NCI-H2227 (cell line): ENCODE measurements around the gene GRXCR2.
"Not testable (repeated sequence)": the region's sequence is repeated elsewhere in the genome, so short reads cannot be mapped to it uniquely, and the experiment has no call there.

Experiments used
- DNase-seq: peaks from one replicate; lab custom pipeline; 2025; ENCODE audit not compliant: unreplicated experiment; lab: John Stamatoyannopoulos, UW

The GRXCR2 gene, protein sequence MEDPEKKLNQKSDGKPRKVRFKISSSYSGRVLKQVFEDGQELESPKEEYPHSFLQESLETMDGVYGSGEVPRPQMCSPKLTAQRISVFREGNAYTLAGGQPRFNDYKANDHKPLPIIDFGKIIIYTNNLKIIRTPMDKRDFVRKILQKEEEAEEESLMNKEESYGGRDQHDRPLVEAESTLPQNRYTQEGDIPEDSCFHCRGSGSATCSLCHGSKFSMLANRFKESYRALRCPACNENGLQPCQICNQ

DNA sequence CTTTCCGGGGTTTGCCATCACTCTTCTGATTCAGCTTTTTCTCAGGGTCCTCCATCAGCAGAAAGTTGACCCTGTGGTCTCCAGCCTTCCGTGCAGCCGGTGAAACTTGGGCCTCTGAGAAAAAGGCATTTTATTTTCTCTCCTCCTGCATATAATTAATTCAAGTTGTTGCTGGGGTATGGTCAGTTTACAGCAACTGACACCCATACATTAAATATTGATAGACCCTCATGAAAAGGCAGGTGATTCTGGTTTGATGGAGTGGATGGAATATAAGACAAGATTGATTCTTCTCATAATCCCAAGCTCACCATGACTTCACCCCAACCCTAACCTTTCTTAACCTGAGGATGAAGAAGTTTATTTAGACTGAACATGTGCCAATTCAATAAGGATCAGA is at the start of gene GRXCR2:
TSS of gene GRXCR2 (minus strand) at position 101 of the 400 bp plus-strand sequence. CDS start at position 55, 46 bp downstream.
- DNase-seq, result no peak

- DNase-seq, result no peak
Observed at GRCh38 chr5:145922059-145922458, 49.2 kb upstream of the GRXCR2 start.

DNA sequence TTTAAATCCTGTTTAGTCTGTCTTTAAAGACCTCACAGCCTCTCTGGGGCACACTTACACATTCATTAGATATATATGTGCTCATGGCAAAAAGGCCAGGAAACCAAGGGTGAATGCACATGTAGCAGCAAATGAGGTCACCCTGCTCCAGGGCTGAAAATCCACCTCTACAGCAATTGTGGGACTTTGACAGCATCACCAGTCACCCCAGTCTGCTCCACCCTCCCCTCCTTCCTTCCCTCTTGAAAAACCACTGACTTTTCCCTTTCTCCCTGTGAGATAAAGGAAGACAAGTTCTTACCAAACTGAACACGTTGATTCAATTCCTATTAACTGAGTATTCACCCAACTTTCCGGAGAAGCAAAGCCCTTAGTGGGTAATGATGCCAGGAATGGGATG is 48.4 kb upstream of the GRXCR2 start:
- no peak for DNase-seq

- no peak for DNase-seq
Observed at GRCh38 chr5:145920542-145921210, 47.9 kb upstream of the GRXCR2 start.

DNA sequence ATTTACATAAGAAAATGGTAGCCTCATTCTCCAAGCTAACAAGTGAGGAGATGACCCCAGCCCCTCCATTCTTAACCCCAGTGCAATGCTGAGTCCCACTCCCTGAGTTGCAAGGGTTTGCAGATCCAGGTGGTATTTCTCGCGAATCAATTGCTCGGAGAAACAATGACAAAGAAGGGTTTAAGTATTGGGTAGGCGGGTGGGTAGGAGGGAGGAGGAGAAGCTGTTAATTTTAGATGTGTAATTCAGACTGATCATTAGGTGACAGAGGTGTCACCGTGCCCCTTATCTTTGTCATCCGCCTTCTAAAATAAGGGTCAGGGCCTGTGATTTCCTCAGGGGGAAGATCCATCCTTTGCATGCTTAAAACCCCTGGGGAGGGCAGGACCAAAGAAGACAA is 46.6 kb upstream of the GRXCR2 start:
- DNase-seq, result no peak

- no peak for DNase-seq
Observed at GRCh38 chr5:145918397-145918796, 45.6 kb upstream of the GRXCR2 start.

DNA sequence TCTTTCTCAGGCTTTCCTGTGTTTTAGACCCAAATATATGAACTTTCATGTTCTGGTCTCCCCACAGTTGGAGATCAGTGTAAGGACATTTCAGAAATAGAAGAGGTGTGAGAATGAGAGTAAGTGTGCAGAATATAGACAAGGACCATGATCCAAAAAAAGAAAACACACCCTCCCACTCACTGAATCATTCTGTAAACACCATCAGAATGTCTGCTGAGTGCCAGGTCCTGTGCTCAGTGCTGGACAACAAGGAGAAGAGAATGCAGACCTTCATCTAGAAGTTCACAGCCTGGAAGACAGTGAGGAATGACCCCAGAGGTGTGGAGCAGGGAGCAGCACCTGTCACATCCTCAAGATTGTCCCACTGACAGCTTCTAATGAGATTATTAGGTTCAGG is 44.5 kb upstream of the GRXCR2 start:
- DNase-seq, result no peak

GRCh38 chr5:145915970-145916638 is 43.3 kb upstream of the GRXCR2 start:
- no peak for DNase-seq

GRCh38 chr5:145913701-145914100 is 40.9 kb upstream of the GRXCR2 start:
- DNase-seq, result no peak

DNA sequence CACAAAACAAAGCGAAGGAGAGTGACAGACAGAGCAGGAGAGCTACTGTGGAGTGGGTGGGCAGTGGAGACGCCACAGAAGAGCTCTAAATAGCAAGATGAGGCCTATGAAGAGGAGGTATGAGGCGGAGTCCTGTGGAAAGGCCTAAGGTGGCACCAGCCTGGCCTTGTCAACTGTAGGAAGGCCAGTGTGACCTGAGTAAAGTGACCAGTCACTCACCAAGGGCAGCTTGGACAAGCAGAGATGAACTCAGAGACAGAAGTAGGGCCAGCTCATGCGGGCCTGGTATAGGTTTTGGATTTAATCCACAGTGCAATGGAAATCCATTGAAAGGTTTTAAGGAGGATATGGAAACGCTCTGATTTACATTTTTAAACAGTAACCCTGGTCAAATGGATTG is 39.8 kb upstream of the GRXCR2 start:
- DNase-seq, result no peak

DNA sequence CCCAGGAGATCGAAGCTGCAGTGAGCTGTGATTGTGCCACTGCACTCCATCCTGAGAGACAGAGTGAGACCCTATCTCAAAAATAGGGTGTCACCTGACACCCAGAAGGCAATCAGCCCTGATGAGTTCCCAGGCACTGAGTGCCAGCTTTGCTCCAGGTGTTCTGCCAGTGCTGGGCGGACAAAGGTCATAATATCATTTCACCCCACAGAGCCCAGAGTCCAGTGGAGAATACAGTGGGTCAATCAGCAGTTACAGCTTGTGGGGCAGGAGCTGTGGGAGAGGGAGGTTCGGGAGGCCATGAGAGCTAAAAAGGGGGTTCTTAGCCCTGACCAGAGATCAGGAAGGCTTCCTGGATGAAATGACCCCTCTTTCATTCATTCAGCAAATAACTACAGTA is 39.2 kb upstream of the GRXCR2 start:
- DNase-seq, result no peak

GRCh38 chr5:145911164-145911563 is 38.4 kb upstream of the GRXCR2 start:
- no peak for DNase-seq

- DNase-seq, result no peak
Observed at GRCh38 chr5:145908206-145908960, 35.6 kb upstream of the GRXCR2 start.

GRCh38 chr5:145906401-145906800 is 33.6 kb upstream of the GRXCR2 start:
- no peak for DNase-seq

GRCh38 chr5:145904743-145905142 is 31.9 kb upstream of the GRXCR2 start:
- no peak for DNase-seq

DNA sequence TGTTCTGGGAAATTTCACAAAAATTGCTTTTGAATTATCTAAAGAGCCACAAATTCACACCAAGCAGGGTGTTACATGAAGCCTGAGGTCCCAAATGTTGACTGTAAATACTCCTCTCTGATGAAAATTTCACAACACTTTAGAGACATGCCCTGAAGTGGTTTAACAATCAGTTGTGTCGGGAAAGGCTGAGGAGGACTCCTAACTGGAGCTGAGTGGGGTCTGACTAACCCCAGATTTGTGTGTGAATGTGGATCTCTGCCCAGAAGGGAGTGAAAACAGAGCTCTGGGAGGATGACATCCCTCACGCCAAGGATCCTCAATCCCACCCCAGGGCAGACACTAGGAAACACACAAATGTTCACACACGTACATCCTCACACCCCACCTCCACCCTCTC is 31.1 kb upstream of the GRXCR2 start:
- DNase-seq, result no peak

GRCh38 chr5:145903113-145903512 is 30.3 kb upstream of the GRXCR2 start:
- no peak for DNase-seq

DNA sequence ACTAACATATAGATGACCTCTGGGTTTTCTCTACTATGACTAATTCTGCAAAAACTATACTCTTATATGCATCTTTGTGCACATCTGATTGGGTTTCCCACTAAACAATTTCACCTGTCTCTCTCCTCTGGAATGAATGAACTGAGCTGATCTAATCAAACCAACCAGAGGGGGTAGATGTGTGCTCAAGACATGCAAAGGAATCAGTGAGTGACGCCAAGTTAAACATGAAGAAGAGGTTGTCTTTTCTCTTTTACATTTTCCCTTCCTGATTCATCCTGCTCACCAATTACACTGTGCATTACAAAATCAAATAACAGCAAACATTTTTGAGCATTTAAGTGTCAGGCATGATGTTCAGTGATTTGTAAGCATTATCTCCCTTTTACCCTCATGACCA is 29.6 kb upstream of the GRXCR2 start:
- no peak for DNase-seq

DNA sequence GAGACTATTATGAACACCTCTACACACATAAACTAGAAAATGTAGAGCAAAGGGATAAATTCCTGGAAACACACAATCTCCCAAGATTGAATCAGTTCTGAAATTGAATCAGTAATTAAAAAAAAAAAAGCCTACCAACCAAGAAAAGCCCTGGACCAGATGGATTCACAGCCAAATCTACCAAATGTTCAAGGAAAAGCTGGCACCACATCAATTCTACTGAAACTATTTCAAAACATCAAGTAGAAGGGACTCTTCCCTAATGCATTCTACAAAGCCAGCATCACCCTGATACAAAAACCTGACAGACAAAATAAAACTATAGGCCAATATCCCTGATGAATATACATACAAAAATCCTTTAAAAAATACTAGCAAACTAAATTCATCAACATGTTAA is 25.4 kb upstream of the GRXCR2 start:
- DNase-seq, result no peak

- DNase-seq, result not testable (repeated sequence)
Observed at GRCh38 chr5:145891378-145891777, 18.6 kb upstream of the GRXCR2 start.

- DNase-seq, result no peak
Observed at GRCh38 chr5:145889611-145890010, 16.8 kb upstream of the GRXCR2 start.
